Brain microvascular endothelial cell (primary cell): Measurements from ENCODE around the gene TP53I3.
"Not testable (repeated sequence)": the region's sequence is repeated elsewhere in the genome, so short reads cannot be mapped to it uniquely, and the experiment has no call there.

Experiments
- DNase-seq: peaks from one replicate; pipeline ENCODE4 v3.0.0-alpha.2; 2020
- H3K27ac ChIP-seq: fragments of 250-450 bp; sonication (Bioruptor Pico); 2 replicates; pipeline ENCODE4 v1.5.1; 2020; ENCODE audit warnings: mild to moderate bottlenecking, moderate library complexity
- H3K27me3 ChIP-seq: fragments of 250-450 bp; sonication (Bioruptor Pico); replicated peaks from 2 replicates; pipeline ENCODE4 v1.5.1; 2020; ENCODE audit warnings: mild to moderate bottlenecking
- H3K36me3 ChIP-seq: fragments of 250-450 bp; sonication (Bioruptor Pico); replicated peaks from 2 replicates; pipeline ENCODE4 v1.5.1; 2020; ENCODE audit warnings: mild to moderate bottlenecking
- H3K4me3 ChIP-seq: 2 replicates; pipeline ENCODE4 v1.5.1; 2011; ENCODE audit warnings: low read depth, mild to moderate bottlenecking, control low read depth, low read length, moderate library complexity
- in situ Hi-C: cut with HindIII; loops from 2 replicates; pipeline ENCODE4 v1.10.0; 2017; ENCODE audit warnings: low sequenced_read_pairs, low pct_ligation_motif_present
- TF ChIP-seq, protein P1 (sequence below): IDR thresholded peaks from 2 replicates; pipeline ENCODE4 v1.5.1; 2011; ENCODE audit warnings: low read depth, mild to moderate bottlenecking, moderate library complexity, low read length, control low read depth, inconsistent platforms; ENCODE audit errors: missing control alignments

The TP53I3 gene

DNA sequence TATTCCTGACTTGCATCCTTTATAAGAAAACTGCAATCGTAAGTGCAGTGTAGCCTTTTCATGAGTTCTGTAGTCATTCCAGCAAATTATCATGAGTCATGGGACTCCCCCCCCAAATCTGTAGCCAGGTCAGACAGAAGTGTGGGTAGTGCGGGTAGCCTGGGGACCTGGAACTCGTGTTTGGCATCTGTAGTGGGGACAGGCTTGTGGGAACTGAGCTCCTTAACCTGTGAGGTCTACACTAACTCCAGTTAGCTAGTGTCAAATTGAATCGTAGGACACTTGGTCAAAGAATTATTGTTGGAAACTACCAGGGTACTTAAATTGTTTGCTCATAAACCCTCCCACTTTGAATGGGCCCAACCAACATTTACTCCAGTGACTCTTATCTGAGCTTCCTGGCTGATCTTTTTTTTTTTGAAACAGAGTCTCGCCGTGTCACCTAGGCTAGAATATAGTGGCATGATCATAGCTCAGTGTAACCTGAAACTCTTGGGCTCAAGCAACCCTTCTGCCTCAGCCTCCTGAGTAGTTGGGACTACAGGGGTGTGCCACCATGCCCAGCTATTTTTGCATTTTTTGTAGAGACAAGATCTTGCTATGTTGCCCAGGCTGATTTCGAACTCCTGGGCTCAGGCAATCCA, 26.1 kb upstream of the TP53I3 start:
- Histone ChIP-seq H3K27me3 (no peaks in the 10 kb centered on the region), H3K4me3 (no peak overlapping the region), H3K27ac (no peak overlapping the region), H3K36me3 (no peaks in the 10 kb centered on the region)
- no peak for DNase-seq
- in situ Hi-C loops: no loop called here
- TF ChIP-seq, protein P1, sequence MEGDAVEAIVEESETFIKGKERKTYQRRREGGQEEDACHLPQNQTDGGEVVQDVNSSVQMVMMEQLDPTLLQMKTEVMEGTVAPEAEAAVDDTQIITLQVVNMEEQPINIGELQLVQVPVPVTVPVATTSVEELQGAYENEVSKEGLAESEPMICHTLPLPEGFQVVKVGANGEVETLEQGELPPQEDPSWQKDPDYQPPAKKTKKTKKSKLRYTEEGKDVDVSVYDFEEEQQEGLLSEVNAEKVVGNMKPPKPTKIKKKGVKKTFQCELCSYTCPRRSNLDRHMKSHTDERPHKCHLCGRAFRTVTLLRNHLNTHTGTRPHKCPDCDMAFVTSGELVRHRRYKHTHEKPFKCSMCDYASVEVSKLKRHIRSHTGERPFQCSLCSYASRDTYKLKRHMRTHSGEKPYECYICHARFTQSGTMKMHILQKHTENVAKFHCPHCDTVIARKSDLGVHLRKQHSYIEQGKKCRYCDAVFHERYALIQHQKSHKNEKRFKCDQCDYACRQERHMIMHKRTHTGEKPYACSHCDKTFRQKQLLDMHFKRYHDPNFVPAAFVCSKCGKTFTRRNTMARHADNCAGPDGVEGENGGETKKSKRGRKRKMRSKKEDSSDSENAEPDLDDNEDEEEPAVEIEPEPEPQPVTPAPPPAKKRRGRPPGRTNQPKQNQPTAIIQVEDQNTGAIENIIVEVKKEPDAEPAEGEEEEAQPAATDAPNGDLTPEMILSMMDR: no peak

DNA sequence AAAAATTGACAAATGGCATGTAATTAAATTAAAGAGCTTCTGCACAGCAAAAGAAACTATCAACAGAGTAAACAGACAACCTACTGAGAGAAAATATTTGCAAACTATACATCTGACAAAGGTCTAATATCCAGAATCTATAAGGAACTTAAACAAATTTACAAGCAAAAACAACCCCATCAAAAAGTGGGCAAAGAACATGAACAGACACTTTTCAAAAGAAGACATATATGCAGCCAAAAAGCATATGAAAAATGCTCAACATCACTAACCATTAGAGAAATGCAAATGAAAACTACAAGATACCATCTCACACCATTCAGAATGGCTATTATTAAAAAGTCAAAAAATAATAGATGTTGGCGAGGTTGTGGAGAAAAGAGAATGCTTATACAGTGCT, 24.8 kb upstream of the TP53I3 start:
- H3K4me3 ChIP-seq, in situ Hi-C loops, H3K27me3 ChIP-seq, DNase-seq, H3K36me3 ChIP-seq, H3K27ac ChIP-seq: not testable (repeated sequence)

DNA sequence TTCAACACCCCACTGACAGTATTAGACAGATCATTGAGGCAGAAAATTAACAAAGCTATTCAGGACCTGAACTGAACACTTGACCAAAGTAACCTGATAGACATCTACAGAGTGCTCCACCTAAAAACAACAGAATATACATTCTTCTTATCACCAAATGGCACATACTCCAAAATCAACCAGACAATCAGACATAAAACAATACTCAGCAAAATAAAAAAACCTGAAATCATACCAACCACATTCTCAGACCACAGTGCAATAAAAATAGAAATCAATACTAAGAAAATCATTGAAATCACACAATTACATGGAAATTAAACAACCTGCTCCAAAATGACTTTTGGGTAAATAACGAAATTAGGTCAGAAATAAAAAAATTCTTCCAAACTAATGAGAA, 22.7 kb upstream of the TP53I3 start:
- Histone ChIP-seq H3K36me3 (no peaks in the 10 kb centered on the region), H3K27ac (no peak overlapping the region), H3K27me3 (no peaks in the 10 kb centered on the region), H3K4me3 (no peak overlapping the region)
- no peak for DNase-seq
- TF ChIP-seq, protein P1: no peak
- in situ Hi-C loops: no loop called here

DNA sequence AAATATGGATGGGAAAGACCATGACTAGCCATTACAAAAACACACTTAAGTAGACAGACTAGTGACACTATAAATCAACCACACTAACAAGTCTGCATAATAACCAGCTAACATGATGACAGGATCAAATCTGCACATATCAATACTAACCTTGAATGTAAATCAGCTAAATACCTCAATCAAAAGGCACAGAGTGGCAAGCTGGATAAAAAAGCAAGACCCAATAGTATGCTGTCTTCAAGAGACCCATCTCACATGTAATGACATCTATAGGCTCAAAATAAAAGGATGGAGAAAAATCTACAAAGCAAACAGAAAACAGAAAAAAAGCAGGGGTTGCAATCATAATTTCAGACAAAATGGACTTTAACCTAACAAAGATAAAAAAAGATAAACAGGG, 22.2 kb upstream of the TP53I3 start:
- H3K4me3 ChIP-seq: no peak overlapping the region
- no peak for DNase-seq
- in situ Hi-C loops: no loop called here
- H3K36me3 ChIP-seq: no peaks in the 10 kb centered on the region
- TF ChIP-seq, protein P1: no peak
- H3K27ac ChIP-seq: no peak overlapping the region
- H3K27me3 ChIP-seq: no peaks in the 10 kb centered on the region

DNA sequence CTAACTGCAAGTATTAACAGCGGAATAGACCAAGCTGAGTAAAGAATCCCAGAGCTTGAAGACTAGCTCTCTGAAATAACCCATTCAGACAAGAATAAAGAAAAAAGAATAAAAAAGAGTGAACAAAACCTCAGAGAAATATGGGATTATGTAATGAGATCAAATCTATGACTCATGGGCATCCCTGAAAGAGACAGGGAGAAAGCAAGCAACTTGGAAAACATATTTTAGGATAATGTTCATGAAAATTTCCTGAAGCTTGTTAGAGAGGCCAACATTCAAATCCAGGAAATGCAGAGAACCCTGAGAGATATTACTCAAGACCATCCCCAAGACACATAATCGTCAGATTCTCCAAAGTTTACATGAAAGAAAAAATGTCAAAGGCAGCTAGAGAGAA, 21.2 kb upstream of the TP53I3 start:
- no peak for DNase-seq
- no peaks in the 10 kb centered on the region for H3K27me3 ChIP-seq
- no peaks in the 10 kb centered on the region for H3K36me3 ChIP-seq
- no peak overlapping the region for H3K27ac ChIP-seq
- H3K4me3 ChIP-seq: no peak overlapping the region
- in situ Hi-C loops: no loop called here
- TF ChIP-seq, protein P1: no peak

DNA sequence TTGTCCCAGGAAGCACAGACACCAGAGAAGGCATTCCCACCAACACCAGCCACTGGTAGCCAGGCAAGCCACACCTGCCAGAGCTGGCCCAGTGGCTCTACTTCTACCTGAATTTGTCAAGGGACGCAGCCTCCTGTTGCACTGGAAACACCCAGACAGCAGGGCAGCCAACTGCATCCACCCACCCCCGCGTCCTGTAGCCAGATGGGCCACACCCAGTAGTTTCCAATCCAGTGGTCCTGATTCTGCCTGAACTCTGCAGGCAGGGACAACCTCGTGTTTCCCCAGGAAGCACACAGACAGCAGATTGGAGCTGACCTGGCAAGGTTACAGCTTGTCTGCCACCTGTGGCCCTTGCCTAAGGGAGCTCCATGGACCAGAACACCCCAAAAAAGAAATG, 20.3 kb upstream of the TP53I3 start:
- Histone ChIP-seq H3K27ac (no peak overlapping the region), H3K36me3 (no peaks in the 10 kb centered on the region), H3K4me3 (no peak overlapping the region), H3K27me3 (no peaks in the 10 kb centered on the region)
- TF ChIP-seq, protein P1: no peak
- DNase-seq: no peak
- in situ Hi-C loops: no loop called here
